CD4-positive, alpha-beta T cell (primary cell): ENCODE data around the gene COX4I1. TPM values are rescaled to one million over a fixed set of nuclear protein-coding genes. Genes with fewer than 3 reads are reported as not detected.

Experiments
- ATAC-seq: fragments of 200-7000 bp; cut with Tn5 transposase; one replicate; pipeline ENCODE4 v1.10.0; 2022; ENCODE audit warnings: mild to moderate bottlenecking; ENCODE audit not compliant: poor library complexity
- CTCF ChIA-PET: fragments of 350-600 bp; sonication (Branson Sonifier 250); formaldehyde crosslinking; loops from one replicate; lab custom pipeline; 2021; ENCODE audit warnings: antibody characterized with exemption, inconsistent platforms; lab: Charles Lee
- POLR2A ChIA-PET: fragments of 350-600 bp; sonication (Branson Sonifier 250); formaldehyde crosslinking; loops from one replicate; lab custom pipeline; 2021; ENCODE audit warnings: antibody characterized with exemption, inconsistent platforms; lab: Charles Lee
- DNase-seq, 14 experiments: peaks; one replicate each; pipeline ENCODE4 v3.0.0-alpha.2; 2013 to 2020; ENCODE audit warnings: mixed read lengths in 2 of 14
- H3K27ac ChIP-seq, 2 donors: one replicate each; pipeline versions ENCODE4 v1.5.1 to v1.7.0; 2013; ENCODE audit warnings: low read length in 2 of 2, low read depth in 1 of 2, mild to moderate bottlenecking in 1 of 2
- H3K27me3 ChIP-seq, 2 experiments: 1 replicate in 1 of 2; 2 replicates in 1 of 2; pipeline versions ENCODE4 v1.6.1 to v1.7.0; 2013; ENCODE audit warnings: low read length in 2 of 2, control low read depth in 1 of 2, mild to moderate bottlenecking in 1 of 2, moderate library complexity in 1 of 2; ENCODE audit not compliant: insufficient read depth in 2 of 2, control insufficient read depth in 1 of 2
- H3K36me3 ChIP-seq: one replicate; pipeline ENCODE4 v1.6.1; 2013; ENCODE audit warnings: low read length, control low read depth; ENCODE audit not compliant: insufficient read depth
- H3K4me1 ChIP-seq: one replicate; pipeline ENCODE4 v1.6.1; 2013; ENCODE audit warnings: low read length, control low read depth; ENCODE audit not compliant: insufficient read depth
- H3K4me3 ChIP-seq: one replicate; pipeline ENCODE4 v1.5.1; 2013; ENCODE audit warnings: mild to moderate bottlenecking, low read length, moderate library complexity
- H3K9me3 ChIP-seq, 2 experiments: 1 replicate in 1 of 2; 2 replicates in 1 of 2; pipeline versions ENCODE4 v1.6.1 to v1.7.0; 2013; ENCODE audit warnings: low read length in 2 of 2, mild to moderate bottlenecking in 2 of 2, control low read depth in 1 of 2, moderate library complexity in 1 of 2; ENCODE audit not compliant: control insufficient read depth in 1 of 2, insufficient read depth in 1 of 2
- H3K27ac Mint-ChIP-seq: one replicate; pipeline ENCODE4 v1.8.0; 2020; ENCODE audit warnings: mixed read lengths
- H3K27me3 Mint-ChIP-seq: one replicate; pipeline ENCODE4 v1.8.0; 2021; ENCODE audit warnings: mixed read lengths
- H3K36me3 Mint-ChIP-seq: one replicate; pipeline ENCODE4 v1.8.0; 2021; ENCODE audit warnings: low read depth, mixed read lengths
- H3K4me1 Mint-ChIP-seq: one replicate; pipeline ENCODE4 v1.8.0; 2021; ENCODE audit warnings: low read depth, mixed read lengths
- H3K4me3 Mint-ChIP-seq: one replicate; pipeline ENCODE4 v1.8.0; 2020; ENCODE audit warnings: mild to moderate bottlenecking, mixed read lengths
- H3K9me3 Mint-ChIP-seq: one replicate; pipeline ENCODE4 v1.8.0; 2020; ENCODE audit warnings: mixed read lengths
- CTCF ChIP-seq: fragments of 200-600 bp; IDR thresholded peaks from one replicate; pipeline ENCODE4 v1.8.0; 2022; ENCODE audit warnings: antibody characterized with exemption, mild to moderate bottlenecking
- intact Hi-C, 2 experiments: fragments of 100-400 bp; cut with DNase I in 1 of 2; cut with micrococcal nuclease in 1 of 2; formaldehyde crosslinking; loops; one replicate each; pipeline versions ENCODE4 v1.15.1 to v1.9.0; 2023 to 2025; cut with DNase I, micrococcal nuclease
- total RNA-seq, 174 experiments: library from RNA in 2 of 174; stranded (reverse) in 2 of 174; gene quantifications; one replicate each; pipeline ENCODE4 v1.2.3 and lab custom pipeline; 2021 to 2026

The COX4I1 gene
- total RNA-seq, 2 experiments from 2014 or later = 749 to 750 TPM

- Mint-ChIP-seq H3K27ac (no peak overlapping the region), H3K4me3 (no peak overlapping the region), H3K4me1 (no peaks in the 10 kb centered on the region), H3K27me3 (no peaks in the 10 kb centered on the region), H3K36me3 (no peaks in the 10 kb centered on the region), H3K9me3 (no peaks in the 10 kb centered on the region)
- ATAC-seq (no peak), DNase-seq (no peak)
- no peaks in the 10 kb centered on the region for H3K9me3 ChIP-seq
- CTCF ChIA-PET = no interaction called here
- TF ChIP-seq CTCF = no peak
- H3K27me3 ChIP-seq = no peaks in the 10 kb centered on the region
- POLR2A ChIA-PET = no interaction called here
- H3K27ac ChIP-seq = no peak overlapping the region
- no peak overlapping the region for H3K4me3 ChIP-seq
- H3K4me1 ChIP-seq = no peaks in the 10 kb centered on the region
- intact Hi-C loops = no loop called here
- H3K36me3 ChIP-seq = no peaks in the 10 kb centered on the region
These were observed 55.4 kb downstream of the COX4I1 start for GRCh38 chr16:85854935-85855334.

GRCh38 chr16:85856079-85856478 lies 56.6 kb downstream of the COX4I1 start:
- no peak overlapping the region for H3K4me3 ChIP-seq
- H3K27ac Mint-ChIP-seq = no peak overlapping the region
- H3K36me3 ChIP-seq = no peaks in the 10 kb centered on the region
- intact Hi-C loops = no loop called here
- H3K4me3 Mint-ChIP-seq = no peak overlapping the region
- no peaks in the 10 kb centered on the region for H3K4me1 ChIP-seq
- no peaks in the 10 kb centered on the region for H3K4me1 Mint-ChIP-seq
- TF ChIP-seq CTCF = no peak
- ChIA-PET POLR2A (no interaction called here), CTCF (no interaction called here)
- ATAC-seq = no peak
- H3K27me3 ChIP-seq = no peaks in the 10 kb centered on the region
- no peak overlapping the region for H3K27ac ChIP-seq
- H3K36me3 Mint-ChIP-seq = no peaks in the 10 kb centered on the region
- H3K9me3 Mint-ChIP-seq = no peaks in the 10 kb centered on the region
- H3K27me3 Mint-ChIP-seq = no peaks in the 10 kb centered on the region
- no peaks in the 10 kb centered on the region for H3K9me3 ChIP-seq
- DNase-seq = peak in 2 of 14 experiments; percentile 35 to 40

- H3K4me3 ChIP-seq = no peak overlapping the region
- no peaks in the 10 kb centered on the region for H3K4me1 Mint-ChIP-seq
- no peaks in the 10 kb centered on the region for H3K9me3 Mint-ChIP-seq
- H3K27ac Mint-ChIP-seq = no peak overlapping the region
- no peak for DNase-seq
- POLR2A ChIA-PET = no interaction called here
- no peaks in the 10 kb centered on the region for H3K4me1 ChIP-seq
- no peaks in the 10 kb centered on the region for H3K27me3 ChIP-seq
- intact Hi-C loops = no loop called here
- H3K36me3 Mint-ChIP-seq = no peaks in the 10 kb centered on the region
- CTCF ChIA-PET = no interaction called here
- no peaks in the 10 kb centered on the region for H3K9me3 ChIP-seq
- ATAC-seq = no peak
- no peak overlapping the region for H3K4me3 Mint-ChIP-seq
- no peaks in the 10 kb centered on the region for H3K27me3 Mint-ChIP-seq
- TF ChIP-seq CTCF = no peak
- H3K27ac ChIP-seq = no peak overlapping the region
- H3K36me3 ChIP-seq = no peaks in the 10 kb centered on the region
These were observed 57.1 kb downstream of the COX4I1 start for GRCh38 chr16:85856585-85856984.

Other genes with a start within 250 kb of the COX4I1 start
- gene GSE1, start 186.4 kb upstream of the COX4I1 start, total RNA-seq = 10 to 100 TPM; 11.7 to 13.7 TPM
- 1 to 10 TPM; 1.1 to 1.4 TPM for gene GINS2, start 110.7 kb upstream of the COX4I1 start, total RNA-seq
- gene C16orf74, start 48.6 kb upstream of the COX4I1 start, total RNA-seq = 1 to 10 TPM; 2.1 to 2.9 TPM
- gene EMC8, start 151 bp upstream of the COX4I1 start, total RNA-seq = 10 to 100 TPM; 38.9 to 41.7 TPM
- gene IRF8, start 99.5 kb downstream of the COX4I1 start, total RNA-seq = 10 to 100 TPM; 11.3 to 13.2 TPM